OCI-LY3 (cell line): Measurements from ENCODE around the gene TSNAXIP1.
"Not testable (repeated sequence)": the region's sequence is repeated elsewhere in the genome, so short reads cannot be mapped to it uniquely, and the experiment has no call there.

Source experiments
- CTCF ChIP-seq: fragments of 200-600, 300-600 bp; sonication (generic); IDR thresholded peaks from 2 replicates; pipeline ENCODE4 v1.5.1; 2014; ENCODE audit warnings: antibody characterized with exemption, low read length, low read depth
- EZH2phosphoT487 ChIP-seq: fragments of 200-600 bp; shearing (Covaris generic); IDR thresholded peaks from 2 replicates; pipeline ENCODE4 v1.6.1; 2018; ENCODE audit warnings: antibody characterized with exemption, mixed run types, low read depth

- not testable (repeated sequence) for TF ChIP-seq CTCF, EZH2phosphoT487
Observed at GRCh38 chr16:67864044-67864443, 57.4 kb downstream of the TSNAXIP1 start.
